GM12878 (cell line): ENCODE data around the gene SLC6A12. TPM values are rescaled to one million over a fixed set of nuclear protein-coding genes. Genes with fewer than 3 reads are reported as not detected.

Source experiments
- ATAC-seq: fragments of 200-7000 bp; cut with Tn5 transposase; 3 replicates; pipeline ENCODE4 v1.9.1; 2020; ENCODE audit warnings: mild to moderate bottlenecking, moderate library complexity
- BruUV-seq: library from RNA; stranded (reverse); fragments of 400-500 nt; replicated peaks from 2 replicates; lab custom pipeline; 2021; lab: Mats Ljungman, UMichigan
- CTCF ChIA-PET: fragments of 300-600 bp; sonication (Branson Sonifier 250); formaldehyde crosslinking; extraction: SDS; loops from one replicate; lab custom pipeline; 2021; ENCODE audit warnings: inconsistent platforms; lab: Yijun Ruan, JAX
- POLR2A ChIA-PET: fragments of 350-600 bp; formaldehyde crosslinking; extraction: SDS; loops from one replicate; lab custom pipeline; 2021; ENCODE audit warnings: inconsistent platforms; lab: Charles Lee
- RAD21 ChIA-PET: fragments of 300-600 bp; sonication (Branson Sonifier 250); formaldehyde crosslinking; loops from one replicate; lab custom pipeline; 2023; ENCODE audit warnings: antibody characterized with exemption; ENCODE audit not compliant: unreplicated experiment; lab: Charles Lee
- SMC1A ChIA-PET: fragments of 300-600 bp; sonication (Branson Sonifier 250); formaldehyde crosslinking; loops from one replicate; lab custom pipeline; 2023; ENCODE audit not compliant: unreplicated experiment, uncharacterized antibody; lab: Charles Lee
- DNase-seq: peaks from one replicate; pipeline ENCODE4 v3.0.0-alpha.2; 2011; ENCODE audit warnings: low read depth, low spot score
- FAIRE-seq: peaks from 3 replicates; lab custom pipeline; 2011; peaks lifted over from hg19 to GRCh38; lab: Jason Lieb, UNC
- H2AFZ ChIP-seq: 2 replicates; pipeline ENCODE4 v1.6.0; 2011; ENCODE audit warnings: low read depth, low read length, control low read depth; ENCODE audit not compliant: control insufficient read depth
- H3K27ac ChIP-seq: 2 replicates; pipeline ENCODE4 v1.5.1; 2011; ENCODE audit warnings: control low read depth; ENCODE audit not compliant: control insufficient read depth, insufficient read depth
- H3K27me3 ChIP-seq, 2 experiments: replicated peaks in 1 of 2; 2 replicates each; pipeline versions ENCODE4 v1.6.0 to v1.6.1; 2011; ENCODE audit warnings: low read length in 1 of 2; ENCODE audit not compliant: control insufficient read depth in 2 of 2, insufficient read depth in 2 of 2
- H3K36me3 ChIP-seq, 2 experiments: 2 replicates each; pipeline ENCODE4 v1.5.1; 2011; ENCODE audit warnings: low read length in 1 of 2; ENCODE audit not compliant: control insufficient read depth in 2 of 2, insufficient read depth in 2 of 2
- H3K4me1 ChIP-seq: 2 replicates; pipeline ENCODE4 v1.6.1; 2011; ENCODE audit warnings: mild to moderate bottlenecking, low read length, moderate library complexity, mixed read lengths; ENCODE audit not compliant: control insufficient read depth, insufficient read depth
- H3K4me2 ChIP-seq: 2 replicates; pipeline ENCODE4 v1.6.0; 2011; ENCODE audit warnings: control low read depth; ENCODE audit not compliant: control insufficient read depth, insufficient read depth
- H3K4me3 ChIP-seq: fragments of 200-600 bp; sonication (generic); 2 replicates; pipeline ENCODE4 v1.5.1; 2016
- H3K79me2 ChIP-seq: 2 replicates; pipeline ENCODE4 v1.6.0; 2011; ENCODE audit warnings: low read length; ENCODE audit not compliant: control insufficient read depth, insufficient read depth
- H3K9ac ChIP-seq: 2 replicates; pipeline ENCODE4 v1.8.0; 2011; ENCODE audit warnings: low read length, control low read depth, mixed read lengths; ENCODE audit not compliant: control insufficient read depth, insufficient read depth
- H3K9me3 ChIP-seq: replicated peaks from 3 replicates; pipeline ENCODE4 v1.5.1; 2011; ENCODE audit warnings: mild to moderate bottlenecking, low read length; ENCODE audit not compliant: control insufficient read depth, insufficient read depth
- H4K20me1 ChIP-seq: 2 replicates; pipeline ENCODE4 v1.6.0; 2011; ENCODE audit not compliant: control insufficient read depth, insufficient read depth
- ATF7 ChIP-seq: fragments of 450-650 bp; IDR thresholded peaks from 2 replicates; pipeline ENCODE4 v1.6.1; 2016; ENCODE audit warnings: low read depth, mild to moderate bottlenecking
- CBFB ChIP-seq: IDR thresholded peaks from 2 replicates; pipeline ENCODE4 v1.6.1; 2016; ENCODE audit warnings: antibody characterized with exemption, low read depth
- CBX3 ChIP-seq: fragments of 200-600 bp; sonication (generic); IDR thresholded peaks from 2 replicates; pipeline ENCODE4 v1.6.1; 2016; ENCODE audit warnings: low read depth, borderline replicate concordance
- CREB1 ChIP-seq: IDR thresholded peaks from 2 replicates; pipeline ENCODE4 v1.6.1; 2012; ENCODE audit warnings: low read depth, mild to moderate bottlenecking, inconsistent platforms
- EED ChIP-seq: sonication (generic); IDR thresholded peaks from 2 replicates; pipeline ENCODE4 v1.6.1; 2016; ENCODE audit warnings: antibody characterized with exemption, low read depth
- GATAD2B ChIP-seq: fragments of 450-650 bp; conservative IDR thresholded peaks from 2 replicates; pipeline ENCODE4 v1.6.1; 2017; ENCODE audit warnings: low read depth, mild to moderate bottlenecking, moderate library complexity
- IKZF1 ChIP-seq: fragments of 450-650 bp; conservative IDR thresholded peaks from 2 replicates; pipeline ENCODE4 v1.6.1; 2017; ENCODE audit warnings: antibody characterized with exemption, mild to moderate bottlenecking
- IKZF2 ChIP-seq, 2 experiments: fragments of 450-650 bp; IDR thresholded peaks; 2 replicates each; pipeline ENCODE4 v1.6.1; 2017; ENCODE audit warnings: mild to moderate bottlenecking in 2 of 2, moderate library complexity in 2 of 2
- KAT2A ChIP-seq: conservative IDR thresholded peaks from 2 replicates; pipeline ENCODE4 v1.6.1; 2011; ENCODE audit warnings: low read depth, low read length; ENCODE audit not compliant: control insufficient read depth
- KLF5 ChIP-seq: fragments of 450-650 bp; IDR thresholded peaks from 2 replicates; pipeline ENCODE4 v1.6.1; 2014; ENCODE audit warnings: mild to moderate bottlenecking; ENCODE audit not compliant: partially characterized antibody
- MEF2A ChIP-seq: IDR thresholded peaks from 2 replicates; pipeline ENCODE4 v1.6.1; 2011; ENCODE audit warnings: low read depth, mild to moderate bottlenecking, low read length, moderate library complexity; ENCODE audit not compliant: insufficient read depth
- MEF2B ChIP-seq: fragments of 450-650 bp; IDR thresholded peaks from 2 replicates; pipeline ENCODE4 v1.6.1; 2018; ENCODE audit warnings: mild to moderate bottlenecking, moderate library complexity; ENCODE audit not compliant: partially characterized antibody, poor library complexity, severe bottlenecking
- POLR2A ChIP-seq: IDR thresholded peaks from 2 replicates; pipeline ENCODE4 v1.6.1; 2011; ENCODE audit warnings: low read depth, mild to moderate bottlenecking, low read length
- SMAD1 ChIP-seq: fragments of 450-650 bp; IDR thresholded peaks from 2 replicates; pipeline ENCODE4 v1.6.1; 2018; ENCODE audit warnings: mild to moderate bottlenecking, low read depth; ENCODE audit not compliant: partially characterized antibody
- SPI1 ChIP-seq: IDR thresholded peaks from 2 replicates; pipeline ENCODE4 v1.6.1; 2011; ENCODE audit warnings: low read depth, mild to moderate bottlenecking, low read length, moderate library complexity, borderline replicate concordance; ENCODE audit not compliant: insufficient read depth
- SREBF2 ChIP-seq: IDR thresholded peaks from 2 replicates; pipeline ENCODE4 v1.6.1; 2012; ENCODE audit warnings: mild to moderate bottlenecking, low read length
- SRF ChIP-seq, 2 experiments: IDR thresholded peaks; 2 replicates each; pipeline ENCODE4 v1.6.1; 2011; ENCODE audit warnings: low read depth in 2 of 2, low read length in 2 of 2, mild to moderate bottlenecking in 1 of 2, moderate library complexity in 1 of 2
- ZNF622 ChIP-seq: fragments of 450-650 bp; IDR thresholded peaks from 2 replicates; pipeline ENCODE4 v1.6.1; 2017; ENCODE audit warnings: mild to moderate bottlenecking, inconsistent platforms
- WGBS: methylation state at CpG from one replicate; pipeline ENCODE4 v1.1.6; 2016; ENCODE audit warnings: low lambda C conversion rate; ENCODE audit not compliant: insufficient replicate concordance, insufficient coverage; ENCODE audit errors: missing lambda C conversion rate; 5-methylcytosine and 5-hydroxymethylcytosine counted together
- in situ Hi-C: fragments of 300-500 bp; cut with MboI; formaldehyde crosslinking; loops from 9 replicates; pipeline ENCODE4 v1.14.3; 2018; ENCODE audit warnings: mixed read lengths
- intact Hi-C: fragments of 100-400 bp; cut with micrococcal nuclease; formaldehyde crosslinking; loops from one replicate; pipeline ENCODE4 v1.14.2; 2022; ENCODE audit not compliant: unreplicated experiment
- polyA plus RNA-seq, 11 experiments: library from polyadenylated mRNA; depleted of rRNA in 4 of 11; unstranded in 6 of 11; stranded (reverse) in 5 of 11; fragments of >200 nt; fragmentation: Nextera tagmentation in 4 of 11; fragmentation: Illumina TruSeq in 1 of 11; extraction: Ambion mirVana in 4 of 11; extraction: Trizol in 1 of 11; gene quantifications; 1 replicate in 1 of 11; 2 replicates in 10 of 11; pipeline versions ENCODE4 v1.2.1 to v1.2.3, GENCODE V29; 2011 to 2016; ENCODE audit warnings: inconsistent platforms in 2 of 11, missing spikeins in 2 of 11, low read depth in 1 of 11
- total RNA-seq, 4 experiments: library from RNA; depleted of rRNA in 3 of 4; stranded (reverse); fragments of >200 nt in 3 of 4; fragmentation: Illumina TruSeq in 1 of 4; extraction: Trizol in 1 of 4; gene quantifications; 2 replicates each; pipeline versions ENCODE4 v1.2.1 to v1.2.3, GENCODE V29; 2013 to 2021

Gene SLC6A12
- total and polyA plus RNA-seq, 10 of the 15 experiments (the other 5 are each of a cell fraction or from before 2014, with no cell fraction given), result 0.06 to 0.11 (median 0.07) TPM; not detected in 7

DNA sequence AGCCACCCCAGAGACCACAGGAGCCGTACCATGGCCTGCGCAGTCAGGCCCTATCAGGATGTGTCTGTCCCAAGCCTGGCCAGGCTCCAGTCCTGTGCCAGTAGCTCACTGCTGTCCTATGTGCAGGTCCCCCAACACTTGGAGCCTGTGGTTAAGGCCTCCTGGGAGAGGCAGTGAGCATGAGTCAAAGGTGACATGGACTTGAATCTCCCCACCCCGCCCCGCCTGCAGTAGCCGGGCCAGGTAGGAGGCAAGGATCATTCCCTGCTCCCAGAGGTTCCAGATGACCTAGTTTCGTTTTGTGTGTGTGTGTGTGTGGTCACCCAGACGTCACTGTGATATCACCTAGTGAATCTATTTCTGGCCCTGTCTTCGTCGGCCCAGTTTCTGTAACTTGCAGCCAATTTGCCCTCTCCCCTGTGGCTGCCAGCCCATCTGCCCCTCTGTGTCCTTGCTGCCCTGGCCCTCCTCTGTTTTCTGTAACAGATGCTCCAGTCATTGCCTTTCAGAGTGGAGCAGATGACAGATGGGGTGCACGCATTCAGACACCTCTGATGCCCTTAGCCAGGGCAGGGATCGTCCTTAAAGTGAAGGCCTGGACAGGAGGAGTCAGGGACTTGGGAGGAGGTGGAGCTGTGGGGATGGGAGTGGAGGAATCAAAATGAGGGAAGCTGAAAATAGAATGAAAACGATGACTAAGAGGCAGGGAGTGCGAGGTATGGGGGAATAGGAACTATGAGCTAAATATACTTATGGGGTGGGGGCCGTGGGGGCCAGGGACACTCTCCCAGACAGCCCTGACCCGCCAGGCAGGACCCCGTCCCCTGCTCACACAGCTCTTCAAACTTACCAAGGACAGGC, 37.4 kb downstream of the SLC6A12 start:
- no peaks in the 10 kb centered on the region for H3K36me3 ChIP-seq
- no peaks in the 10 kb centered on the region for H3K79me2 ChIP-seq
- no peak overlapping the region for H3K27ac ChIP-seq
- no peak for FAIRE-seq
- no peaks in the 10 kb centered on the region for H4K20me1 ChIP-seq
- RAD21 ChIA-PET, result no interaction called here
- no TSS peak for BruUV-seq
- H2AFZ ChIP-seq, result no peak overlapping the region
- TF ChIP-seq MEF2A, result no peak
- TF ChIP-seq IKZF2 (IDR thresholded peaks at IDR 0.05), result peak; percentile 50 to 60
- TF ChIP-seq CREB1, result peak; percentile 63; the same call in 1 of the 2 replicates
- TF ChIP-seq MEF2B, result peak; percentile 63
- TF ChIP-seq IKZF1, result peak; percentile 77
- no peak for TF ChIP-seq GATAD2B
- H3K9ac ChIP-seq, result no peak overlapping the region
- SMC1A ChIA-PET, result no interaction called here
- H3K27me3 ChIP-seq, result no peaks in the 10 kb centered on the region; a peak in 2 of 4 replicates
- peaks cover 5% of the 10 kb centered on the region for H3K4me1 ChIP-seq
- in situ Hi-C loops, result no loop called here
- no peaks in the 10 kb centered on the region for H3K9me3 ChIP-seq
- ATAC-seq, result peak; percentile 36
- CTCF ChIA-PET, result no interaction called here
- H3K4me3 ChIP-seq, result no peak overlapping the region
- DNase-seq, result no peak
- 14% methylated on average over 16 of the region's 16 CpGs for WGBS
- no peak overlapping the region for H3K4me2 ChIP-seq
- POLR2A ChIA-PET, result no interaction called here
- intact Hi-C loops, result no loop called here

DNA sequence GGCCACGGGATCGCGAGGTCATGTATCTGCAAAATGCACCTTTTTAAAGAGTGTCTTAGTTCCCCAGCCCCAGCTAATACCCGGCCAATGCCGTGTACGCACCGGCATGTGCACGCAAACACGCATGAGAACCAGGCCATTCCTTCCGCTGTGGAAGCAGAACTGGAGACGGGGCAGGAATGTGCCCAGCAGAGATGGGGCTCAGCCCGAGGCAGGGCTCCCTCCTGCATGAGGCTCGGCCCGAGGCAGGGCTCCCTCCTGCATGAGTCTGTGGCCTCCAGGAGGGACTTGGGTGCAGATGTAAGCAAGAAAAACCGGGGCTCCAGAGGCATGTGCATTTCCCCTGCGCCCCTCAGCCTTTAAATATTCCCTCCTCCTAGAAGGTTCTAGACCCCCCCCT, 38.2 kb downstream of the SLC6A12 start:
- Histone ChIP-seq H3K4me1 (peaks cover 3% of the 10 kb centered on the region), H3K27me3 (no peaks in the 10 kb centered on the region; a peak in 2 of 4 replicates)
- TF ChIP-seq IKZF2 (IDR thresholded peaks at IDR 0.05) (no peak), CBFB (no peak), KLF5 (no peak), EED (no peak), SRF (IDR thresholded peaks at IDR 0.05; ENCODE audit: low read depth in 2 of 2, low read length in 2 of 2) (no peak), SPI1 (no peak), KAT2A (no peak), ATF7 (no peak), SREBF2 (no peak), SMAD1 (no peak), POLR2A (no peak), CBX3 (no peak), ZNF622 (no peak)

More for the DNA sequence above, 38.2 kb downstream of the SLC6A12 start:
- no peak for DNase-seq
- no peak overlapping the region for H3K9ac ChIP-seq
- no peaks in the 10 kb centered on the region for H3K9me3 ChIP-seq
- no peaks in the 10 kb centered on the region for H3K79me2 ChIP-seq
- H3K4me3 ChIP-seq, result no peak overlapping the region
- in situ Hi-C loops, result no loop called here
- intact Hi-C loops, result no loop called here
- ChIA-PET CTCF (no interaction called here), SMC1A (no interaction called here), RAD21 (no interaction called here), POLR2A (no interaction called here)
- H2AFZ ChIP-seq, result no peak overlapping the region
- no peaks in the 10 kb centered on the region for H3K36me3 ChIP-seq
- H3K4me2 ChIP-seq, result no peak overlapping the region
- 49% methylated on average over 16 of the region's 16 CpGs for WGBS
- no peak for FAIRE-seq
- BruUV-seq, result no TSS peak
- no peaks in the 10 kb centered on the region for H4K20me1 ChIP-seq
- ATAC-seq, result no peak
- H3K27ac ChIP-seq, result no peak overlapping the region
